ENCODE data around the gene HMX2.
"Not testable (repeated sequence)": the region's sequence is repeated elsewhere in the genome, so short reads cannot be mapped to it uniquely, and the experiment has no call there.

HMX2 gene

GRCh38 chr10:123164319-123164718 is 16.4 kb downstream of the HMX2 start:
- no peak for DNase-seq (ENCODE audit: low read depth)
- TF ChIP-seq CTCF (conservative IDR thresholded peaks at IDR 0.05; ENCODE audit: low read depth, low read length) = no peak
- H3K4me3 ChIP-seq (ENCODE audit: low read length) = no peak overlapping the region

- no peak overlapping the region for H3K4me3 ChIP-seq (ENCODE audit: low read length)
- DNase-seq (ENCODE audit: low read depth) = no peak
- peak; percentile 18 for TF ChIP-seq CTCF (conservative IDR thresholded peaks at IDR 0.05; ENCODE audit: low read depth, low read length)
Measured at GRCh38 chr10:123165445-123166072, 17.6 kb downstream of the HMX2 start.

GRCh38 chr10:123166618-123167017 is 18.7 kb downstream of the HMX2 start:
- TF ChIP-seq CTCF (conservative IDR thresholded peaks at IDR 0.05; ENCODE audit: low read depth, low read length) = no peak

GRCh38 chr10:123170961-123171360 is 23.0 kb downstream of the HMX2 start:
- H3K4me3 ChIP-seq (ENCODE audit: low read length) = no peak overlapping the region
- no peak for DNase-seq (ENCODE audit: low read depth)

More at GRCh38 chr10:123166618-123167017, 18.7 kb downstream of the HMX2 start:
- no peak overlapping the region for H3K4me3 ChIP-seq (ENCODE audit: low read length)
- no peak for DNase-seq (ENCODE audit: low read depth)

GRCh38 chr10:123171616-123172015 is 23.7 kb downstream of the HMX2 start:
- H3K4me3 ChIP-seq (ENCODE audit: low read length); DNase-seq (ENCODE audit: low read depth): not testable (repeated sequence)

More at GRCh38 chr10:123170961-123171360, 23.0 kb downstream of the HMX2 start:
- no peak for TF ChIP-seq CTCF (conservative IDR thresholded peaks at IDR 0.05; ENCODE audit: low read depth, low read length)

- TF ChIP-seq CTCF (conservative IDR thresholded peaks at IDR 0.05; ENCODE audit: low read depth, low read length) = no peak
- H3K4me3 ChIP-seq (ENCODE audit: low read length) = no peak overlapping the region
- no peak for DNase-seq (ENCODE audit: low read depth)
Measured at GRCh38 chr10:123175389-123176387, 27.8 kb downstream of the HMX2 start.

GRCh38 chr10:123178390-123178789 is 30.5 kb downstream of the HMX2 start:
- DNase-seq (ENCODE audit: low read depth); H3K4me3 ChIP-seq (ENCODE audit: low read length): not testable (repeated sequence)

All from retinal pigment epithelial cell (primary cell).